Endothelial cell of umbilical vein (primary cell): ENCODE measurements around the gene LAG3.

Experiments used
- CTCF ChIP-seq, 2 donors: IDR thresholded peaks; 1 replicate in 1 of 2; 2 replicates in 1 of 2; pipeline ENCODE4 v1.5.1; 2011; ENCODE audit warnings: low read length in 2 of 2, mild to moderate bottlenecking in 2 of 2, moderate library complexity in 2 of 2, control low read depth in 1 of 2, inconsistent platforms in 1 of 2, low read depth in 1 of 2; ENCODE audit not compliant: insufficient read depth in 1 of 2; ENCODE audit errors: extremely low read depth in 1 of 2
- EZH2 ChIP-seq: IDR thresholded peaks from 2 replicates; pipeline ENCODE4 v1.6.1; 2012; ENCODE audit warnings: borderline replicate concordance, low read depth, mild to moderate bottlenecking, moderate library complexity, low read length, inconsistent platforms; ENCODE audit not compliant: severe bottlenecking
- JUN ChIP-seq: IDR thresholded peaks from 2 replicates; pipeline ENCODE4 v1.6.1; 2011; ENCODE audit warnings: borderline replicate concordance, low read depth; ENCODE audit not compliant: insufficient read length, insufficient read depth
- POLR2A ChIP-seq: IDR thresholded peaks from 2 replicates; pipeline ENCODE4 v1.6.1; 2012; ENCODE audit warnings: low read depth, mild to moderate bottlenecking, control low read depth, low read length

- no peak for TF ChIP-seq CTCF (IDR thresholded peaks at IDR 0.05; ENCODE audit: extremely low read depth in 1 of 2, insufficient read depth in 1 of 2, low read depth in 1 of 2, low read length in 2 of 2)
- TF ChIP-seq POLR2A, result no peak
- no peak for TF ChIP-seq EZH2
- TF ChIP-seq JUN, result no peak
These were observed 21.8 kb upstream of the LAG3 start for GRCh38 chr12:6750506-6750905.
